GM12865 (cell line): ENCODE results near the gene MYADM.
"Not testable (repeated sequence)": the region's sequence is repeated elsewhere in the genome, so short reads cannot be mapped to it uniquely, and the experiment has no call there.

Experiments used
- DNase-seq: peaks from one replicate; pipeline ENCODE4 v3.0.0; 2010; ENCODE audit warnings: low read depth
- H3K4me3 ChIP-seq: 2 replicates; pipeline ENCODE4 v1.5.1; 2011; ENCODE audit warnings: mild to moderate bottlenecking, low read depth, low read length, control low read depth
- TF ChIP-seq, protein P1 (sequence below): IDR thresholded peaks from 2 replicates; pipeline ENCODE4 v1.5.1; 2011; ENCODE audit warnings: low read length, control low read depth, low read depth, inconsistent platforms; ENCODE audit not compliant: insufficient read depth; ENCODE audit errors: missing control alignments

Gene MYADM

DNA sequence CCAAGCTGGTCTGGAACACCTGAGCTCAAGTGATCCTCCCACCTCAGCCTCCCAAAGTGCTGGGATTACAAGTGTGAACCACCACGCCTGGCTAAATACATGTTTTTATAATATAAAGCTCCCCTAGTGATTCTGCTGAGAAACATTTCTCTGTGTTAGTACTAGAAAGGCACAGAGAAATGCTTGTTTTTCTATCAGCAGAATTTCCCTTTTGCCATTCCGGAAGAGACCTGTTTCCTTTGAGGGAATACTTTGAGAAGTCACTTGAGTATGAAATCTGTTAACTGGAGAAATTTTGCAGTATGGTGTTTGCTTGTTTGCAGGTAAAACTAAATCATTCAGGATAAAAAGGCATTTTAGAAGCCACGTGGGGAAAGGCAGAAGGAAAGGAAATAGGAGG lies 39.2 kb upstream of the MYADM start:
- no peak overlapping the region for H3K4me3 ChIP-seq
- TF ChIP-seq, protein P1, sequence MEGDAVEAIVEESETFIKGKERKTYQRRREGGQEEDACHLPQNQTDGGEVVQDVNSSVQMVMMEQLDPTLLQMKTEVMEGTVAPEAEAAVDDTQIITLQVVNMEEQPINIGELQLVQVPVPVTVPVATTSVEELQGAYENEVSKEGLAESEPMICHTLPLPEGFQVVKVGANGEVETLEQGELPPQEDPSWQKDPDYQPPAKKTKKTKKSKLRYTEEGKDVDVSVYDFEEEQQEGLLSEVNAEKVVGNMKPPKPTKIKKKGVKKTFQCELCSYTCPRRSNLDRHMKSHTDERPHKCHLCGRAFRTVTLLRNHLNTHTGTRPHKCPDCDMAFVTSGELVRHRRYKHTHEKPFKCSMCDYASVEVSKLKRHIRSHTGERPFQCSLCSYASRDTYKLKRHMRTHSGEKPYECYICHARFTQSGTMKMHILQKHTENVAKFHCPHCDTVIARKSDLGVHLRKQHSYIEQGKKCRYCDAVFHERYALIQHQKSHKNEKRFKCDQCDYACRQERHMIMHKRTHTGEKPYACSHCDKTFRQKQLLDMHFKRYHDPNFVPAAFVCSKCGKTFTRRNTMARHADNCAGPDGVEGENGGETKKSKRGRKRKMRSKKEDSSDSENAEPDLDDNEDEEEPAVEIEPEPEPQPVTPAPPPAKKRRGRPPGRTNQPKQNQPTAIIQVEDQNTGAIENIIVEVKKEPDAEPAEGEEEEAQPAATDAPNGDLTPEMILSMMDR: no peak
- DNase-seq: no peak

DNA sequence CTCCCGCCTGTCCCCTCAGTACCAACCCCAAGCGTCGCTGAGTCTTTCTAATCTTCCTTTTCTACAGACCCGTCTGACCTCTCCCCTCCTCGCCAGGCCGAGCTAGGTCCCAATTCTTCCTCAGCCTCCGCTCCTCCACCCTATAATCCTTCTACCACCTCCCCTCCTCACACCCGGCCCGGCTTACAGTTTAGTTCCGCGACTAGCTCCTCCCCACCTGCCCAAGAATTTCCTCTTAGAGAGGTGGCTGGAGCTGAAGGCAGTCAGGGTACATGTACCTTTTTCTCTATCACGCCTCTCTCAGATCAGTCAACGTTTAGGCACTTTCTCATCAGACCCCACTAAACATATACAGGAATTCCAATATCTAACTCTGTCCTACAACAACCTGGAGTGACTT lies 34.8 kb upstream of the MYADM start:
- not testable (repeated sequence) for DNase-seq, H3K4me3 ChIP-seq

DNA sequence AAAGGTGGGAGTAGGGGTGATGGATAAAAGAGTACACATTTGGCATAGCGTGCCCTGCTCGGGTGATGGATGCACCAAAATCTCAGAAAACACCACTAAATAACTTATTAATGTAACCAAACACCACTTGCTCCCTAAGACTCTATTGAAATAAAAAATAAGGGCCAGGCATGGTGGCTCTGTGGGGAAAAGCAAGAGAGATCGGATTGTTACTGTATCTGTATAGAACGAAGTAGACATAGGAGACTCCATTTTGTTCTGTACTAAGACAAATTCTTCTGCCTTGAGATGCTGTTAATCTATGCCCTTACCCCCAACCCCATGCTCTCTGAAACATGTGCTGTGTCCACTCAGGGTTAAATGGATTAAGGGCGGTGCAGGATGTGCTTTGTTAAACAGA lies 29.2 kb upstream of the MYADM start:
- not testable (repeated sequence) for H3K4me3 ChIP-seq, DNase-seq

DNA sequence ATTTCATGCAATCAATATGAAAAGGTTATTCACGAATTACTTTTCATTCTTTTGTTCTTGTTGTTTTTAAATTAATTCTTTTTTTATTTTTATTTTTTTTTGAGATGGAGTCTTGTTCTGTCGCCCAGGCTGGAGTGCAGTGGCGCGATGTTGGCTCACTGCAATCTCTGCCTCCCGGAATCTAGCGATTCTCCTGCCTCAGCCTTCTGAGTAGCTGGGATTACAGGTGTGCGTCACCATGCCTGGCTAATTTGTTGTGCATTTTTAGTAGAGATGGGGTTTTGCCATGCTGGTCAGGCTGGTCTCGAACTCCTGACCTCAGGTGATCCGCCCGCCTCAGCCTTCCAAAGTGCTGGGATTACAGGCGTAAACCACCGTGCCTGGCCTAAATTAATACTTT lies 27.4 kb upstream of the MYADM start:
- DNase-seq, H3K4me3 ChIP-seq: not testable (repeated sequence)

DNA sequence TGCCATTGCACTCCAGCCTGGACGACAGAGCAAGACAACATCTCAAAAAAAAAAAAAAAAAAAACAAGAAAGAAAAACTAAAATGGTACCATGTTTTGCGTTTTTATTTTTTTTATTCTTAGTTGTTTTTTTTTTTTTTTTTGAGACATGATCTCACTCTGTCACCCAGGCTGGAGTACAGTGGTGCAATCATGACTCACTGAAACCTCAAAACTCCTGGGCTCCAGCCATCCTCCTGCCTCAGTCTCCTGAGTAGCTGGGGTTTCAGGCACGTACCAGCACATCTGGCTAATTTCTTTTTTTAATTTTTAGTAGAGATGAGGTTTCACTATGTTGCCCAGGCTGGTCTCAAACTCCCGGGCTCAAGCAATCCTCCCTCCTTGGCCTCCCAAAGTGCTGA lies 26.8 kb upstream of the MYADM start:
- DNase-seq, H3K4me3 ChIP-seq: not testable (repeated sequence)

DNA sequence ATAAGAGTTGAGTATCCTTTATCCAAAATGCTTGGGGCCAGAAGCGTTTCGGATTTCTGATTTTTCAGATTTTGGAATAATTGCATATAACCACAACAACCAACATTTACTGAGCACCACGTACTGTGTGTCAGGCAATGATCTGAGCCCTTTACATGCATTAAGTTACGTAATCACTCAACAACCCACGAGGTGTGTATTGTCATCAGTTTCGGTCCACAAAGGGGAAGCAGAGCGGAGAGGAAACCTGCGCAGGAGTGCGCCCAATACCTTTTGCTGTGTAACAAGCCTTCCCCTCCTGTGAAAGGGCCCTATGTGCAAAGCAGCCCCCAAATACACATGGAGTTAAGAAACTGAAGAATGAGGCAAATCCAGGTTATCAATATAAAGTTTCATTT lies 22.8 kb upstream of the MYADM start:
- DNase-seq: no peak
- TF ChIP-seq, protein P1: no peak
- H3K4me3 ChIP-seq: no peak overlapping the region

DNA sequence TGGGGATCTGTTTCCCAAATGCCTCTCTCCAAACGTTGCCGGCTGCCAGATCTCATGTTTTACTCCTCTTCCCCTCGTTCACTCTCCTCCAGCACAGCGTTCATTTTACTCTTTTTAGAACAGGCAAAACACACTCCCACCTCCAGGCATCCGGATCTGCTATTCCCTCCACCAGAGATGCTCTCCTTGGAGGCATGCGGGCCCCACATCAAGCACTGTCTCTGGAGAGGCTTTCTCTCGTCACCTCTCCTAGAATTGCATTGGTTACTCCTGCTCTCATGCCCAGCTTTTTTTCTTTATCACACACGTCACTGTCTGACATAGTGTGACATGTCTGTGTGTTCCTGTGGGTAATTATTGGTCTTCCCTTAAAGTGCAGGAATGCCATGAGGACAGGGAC lies 20.1 kb upstream of the MYADM start:
- TF ChIP-seq, protein P1: no peak
- no peak overlapping the region for H3K4me3 ChIP-seq
- DNase-seq: no peak

DNA sequence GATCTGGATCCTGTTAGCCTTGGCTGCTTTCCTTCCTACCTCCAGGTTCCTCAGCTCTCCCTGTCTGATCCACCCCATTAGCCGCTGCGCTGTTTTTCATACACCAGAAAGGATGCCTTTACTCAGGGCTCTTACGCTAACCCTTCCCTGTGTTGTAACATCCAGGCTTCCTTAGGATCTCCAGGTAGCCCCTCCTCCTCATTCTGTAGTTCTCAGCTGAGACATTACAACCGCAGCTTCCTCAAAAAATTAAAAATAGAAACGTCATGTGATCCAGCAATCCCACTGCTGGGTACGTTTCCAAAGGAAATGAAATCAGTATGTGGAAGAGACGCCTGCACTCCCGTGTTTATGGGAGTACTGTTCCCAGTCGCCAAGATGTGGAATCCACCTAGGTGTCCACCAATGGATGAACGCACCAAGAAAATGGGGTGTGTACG lies 18.4 kb upstream of the MYADM start:
- no peak overlapping the region for H3K4me3 ChIP-seq
- DNase-seq: no peak
- TF ChIP-seq, protein P1: no peak

DNA sequence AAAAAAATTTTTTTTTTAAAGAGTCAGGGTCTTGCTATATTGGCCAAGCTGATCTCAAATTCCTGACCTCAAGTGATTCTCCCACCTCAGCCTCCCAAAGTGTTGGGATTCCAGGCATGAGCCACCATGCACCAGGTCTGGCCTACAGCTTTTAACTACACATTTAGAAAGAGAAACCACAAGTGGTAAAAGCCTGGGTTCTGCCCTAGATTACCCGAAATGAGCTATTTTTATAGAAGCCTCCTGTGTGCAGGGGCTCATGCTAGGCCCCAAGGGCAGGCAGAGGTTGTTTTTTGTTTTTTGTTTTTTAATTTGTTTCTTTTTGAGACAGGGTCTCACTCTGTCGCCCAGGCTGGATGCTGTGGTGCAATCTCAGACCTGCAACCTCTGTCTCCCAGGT lies 14.0 kb upstream of the MYADM start:
- TF ChIP-seq, protein P1: no peak
- DNase-seq: no peak
- H3K4me3 ChIP-seq: no peak overlapping the region
